ENCODE data around the gene CALHM2. TPM values are rescaled to one million over a fixed set of nuclear protein-coding genes. Genes with fewer than 3 reads are reported as not detected.

CALHM2 gene
- total and polyA plus RNA-seq, 2 donors (not counting 3 experiments of a cell fraction or from before 2014, with no cell fraction given): 32.1 to 38.4 TPM

GRCh38 chr10:103433858-103434257 is 18.3 kb downstream of the CALHM2 start:
- no peak overlapping the region for H3K4me2 ChIP-seq (ENCODE audit: insufficient read depth, low read length)
- no TSS peak for BruUV-seq (replicated peaks)
- no peak overlapping the region for H3K4me3 ChIP-seq (replicated peaks in 1 of 3; ENCODE audit: insufficient read depth in 1 of 3, low read depth in 1 of 3, low read length in 3 of 3)
- no peaks in the 10 kb centered on the region for H3K79me2 ChIP-seq (ENCODE audit: control insufficient read depth, insufficient read depth, low read length)
- H3K36me3 ChIP-seq (ENCODE audit: control insufficient read depth in 2 of 2, extremely low read depth in 1 of 2, insufficient read depth in 2 of 2, low read length in 2 of 2): peaks cover 14 to 39% of the 10 kb centered on the region in 2 experiments
- no peak overlapping the region for H3K9ac ChIP-seq (replicated peaks; ENCODE audit: extremely low read depth, insufficient read depth, low read length)
- DNase-seq (ENCODE audit: low read depth, low spot score) (no peak), FAIRE-seq (no peak)
- intact Hi-C loops (cut with micrococcal nuclease) (loop anchor here (5.0 kb wide), 1 partner anchor 48 kb away; no protein-coding TSS in a partner anchor), dilution Hi-C loops (cut with MboI; ENCODE audit: extremely low pct_ligation_motif_present, low sequenced_read_pairs) (no loop called here)
- H3K27me3 ChIP-seq (ENCODE audit: control insufficient read depth in 2 of 2, insufficient read depth in 2 of 2, low read length in 2 of 2): no peaks in the 10 kb centered on the region
- POLR2A ChIA-PET: interaction anchor here (0.6 kb wide), 1 partner anchor 19 kb away, joined by 3 read pairs; no protein-coding TSS in a partner anchor
- CTCF ChIA-PET: no interaction called here
- peaks cover 5% of the 10 kb centered on the region for H3K4me1 ChIP-seq (ENCODE audit: control insufficient read depth, extremely low read depth, insufficient read depth, low read length)
- no peak overlapping the region for H2AFZ ChIP-seq (ENCODE audit: low read depth, low read length)
- H3K9me1 ChIP-seq (replicated peaks; ENCODE audit: control insufficient read depth, extremely low read depth, insufficient read depth, low read length): no peaks in the 10 kb centered on the region
- TF ChIP-seq CTCF (IDR thresholded peaks at IDR 0.05; ENCODE audit: extremely low read depth in 1 of 2, insufficient read depth in 1 of 2, low read depth in 1 of 2, low read length in 2 of 2) (no peak), EZH2 (IDR thresholded peaks at IDR 0.05; ENCODE audit: borderline replicate concordance, low read depth, low read length, severe bottlenecking) (no peak), POLR2A (IDR thresholded peaks at IDR 0.05; ENCODE audit: low read depth, low read length) (no peak), FOS (IDR thresholded peaks at IDR 0.05; ENCODE audit: borderline replicate concordance, insufficient read depth, low read length) (no peak), MYC (IDR thresholded peaks at IDR 0.05; ENCODE audit: low read depth, low read length) (no peak), MAX (IDR thresholded peaks at IDR 0.05; ENCODE audit: insufficient read depth, insufficient read length) (no peak), GATA2 (IDR thresholded peaks at IDR 0.05; ENCODE audit: insufficient read depth, insufficient read length, low read depth, low read length) (no peak), JUN (IDR thresholded peaks at IDR 0.05; ENCODE audit: borderline replicate concordance, insufficient read depth, insufficient read length, low read depth) (no peak), POLR2AphosphoS5 (IDR thresholded peaks at IDR 0.05; ENCODE audit: insufficient read depth, low read depth, low read length) (no peak)
- H4K20me1 ChIP-seq (replicated peaks; ENCODE audit: control insufficient read depth, extremely low read depth, insufficient read depth, low read length): no peaks in the 10 kb centered on the region
- H3K27ac ChIP-seq (ENCODE audit: insufficient read depth, low read depth, low read length): no peak overlapping the region
- no peaks in the 10 kb centered on the region for H3K9me3 ChIP-seq (replicated peaks; ENCODE audit: control insufficient read depth, insufficient read depth, low read length)

All from endothelial cell of umbilical vein (primary cell).